ENCODE data around the gene PRSS21. TPM values are rescaled to one million over a fixed set of nuclear protein-coding genes. Genes with fewer than 3 reads are reported as not detected.

The PRSS21 gene
- total RNA-seq, 3 donors from 2014 or later, result 2.9 to 4.9 TPM; not detected in 1

- DNase-seq (ENCODE audit: low spot score in 2 of 2), result no peak
- no peaks in the 10 kb centered on the region for H3K36me3 ChIP-seq
- TF ChIP-seq CTCF (IDR thresholded peaks at IDR 0.05) (no peak), POLR2AphosphoS5 (IDR thresholded peaks at IDR 0.05) (no peak), POLR2A (IDR thresholded peaks at IDR 0.05) (no peak)
- no peak overlapping the region for H3K27ac ChIP-seq
- intact Hi-C loops (cut with DNase I; ENCODE audit: low total_unique reads), result no loop called here
- H3K4me1 ChIP-seq, result no peaks in the 10 kb centered on the region
- H3K9me3 ChIP-seq, result peaks cover 0 to 2% of the 10 kb centered on the region in 2 donors
- H3K4me3 ChIP-seq, result no peak overlapping the region
- H3K27me3 ChIP-seq, result peaks cover 0 to 15% of the 10 kb centered on the region in 2 donors
These were observed 18.3 kb upstream of the PRSS21 start for GRCh38 chr16:2798723-2799204.

- Histone ChIP-seq H3K27me3 (peaks cover 0 to 15% of the 10 kb centered on the region in 2 donors), H3K36me3 (no peaks in the 10 kb centered on the region), H3K4me1 (no peaks in the 10 kb centered on the region), H3K27ac (no peak overlapping the region), H3K9me3 (peaks cover 5 to 8% of the 10 kb centered on the region in 2 donors), H3K4me3 (no peak overlapping the region)
- intact Hi-C loops (cut with DNase I; ENCODE audit: low total_unique reads), result no loop called here
- no peak for DNase-seq (ENCODE audit: low spot score in 2 of 2)
- no peak for TF ChIP-seq POLR2AphosphoS5 (IDR thresholded peaks at IDR 0.05)
- TF ChIP-seq CTCF (IDR thresholded peaks at IDR 0.05), result no peak
- TF ChIP-seq POLR2A (IDR thresholded peaks at IDR 0.05), result no peak
These were observed 17.7 kb upstream of the PRSS21 start for GRCh38 chr16:2799205-2799858.

GRCh38 chr16:2799859-2800226 lies 17.2 kb upstream of the PRSS21 start:
- TF ChIP-seq POLR2AphosphoS5 (IDR thresholded peaks at IDR 0.05), result no peak
- TF ChIP-seq POLR2A (IDR thresholded peaks at IDR 0.05), result no peak
- no peak for TF ChIP-seq CTCF (IDR thresholded peaks at IDR 0.05)
- H3K4me1 ChIP-seq, result no peaks in the 10 kb centered on the region
- peaks cover 9 to 11% of the 10 kb centered on the region in 2 donors for H3K9me3 ChIP-seq
- peaks cover 0 to 15% of the 10 kb centered on the region in 2 donors for H3K27me3 ChIP-seq
- H3K4me3 ChIP-seq, result no peak overlapping the region
- no peak overlapping the region for H3K27ac ChIP-seq
- intact Hi-C loops (cut with DNase I; ENCODE audit: low total_unique reads), result no loop called here
- DNase-seq (ENCODE audit: low spot score in 2 of 2), result no peak
- H3K36me3 ChIP-seq, result no peaks in the 10 kb centered on the region

GRCh38 chr16:2803545-2804195 lies 13.4 kb upstream of the PRSS21 start:
- Histone ChIP-seq H3K36me3 (no peaks in the 10 kb centered on the region), H3K27ac (no peak overlapping the region), H3K4me3 (no peak overlapping the region), H3K4me1 (no peaks in the 10 kb centered on the region), H3K9me3 (peaks cover 9 to 12% of the 10 kb centered on the region in 2 donors), H3K27me3 (peaks cover 0 to 9% of the 10 kb centered on the region in 2 donors)
- TF ChIP-seq POLR2AphosphoS5 (IDR thresholded peaks at IDR 0.05), result no peak
- no peak for TF ChIP-seq CTCF (IDR thresholded peaks at IDR 0.05)
- no peak for TF ChIP-seq POLR2A (IDR thresholded peaks at IDR 0.05)
- intact Hi-C loops (cut with DNase I; ENCODE audit: low total_unique reads), result no loop called here
- DNase-seq (ENCODE audit: low spot score in 2 of 2), result no peak

GRCh38 chr16:2804728-2805127 lies 12.3 kb upstream of the PRSS21 start:
- Histone ChIP-seq H3K27me3 (no peaks in the 10 kb centered on the region), H3K27ac (no peak overlapping the region), H3K4me3 (no peak overlapping the region), H3K9me3 (peaks cover 9 to 12% of the 10 kb centered on the region in 2 donors), H3K36me3 (no peaks in the 10 kb centered on the region), H3K4me1 (no peaks in the 10 kb centered on the region)
- DNase-seq (ENCODE audit: low spot score in 2 of 2), result no peak
- intact Hi-C loops (cut with DNase I; ENCODE audit: low total_unique reads), result no loop called here
- TF ChIP-seq CTCF (IDR thresholded peaks at IDR 0.05) (no peak), POLR2AphosphoS5 (IDR thresholded peaks at IDR 0.05) (no peak), POLR2A (IDR thresholded peaks at IDR 0.05) (no peak)
